Measurements from ENCODE around the gene CPLX4.
A peak's percentile ranks its signal among the peaks of the same experiment; 100 is the strongest.

Gene CPLX4

GRCh38 chr18:59278793-59279192, 39.7 kb downstream of the CPLX4 start:
- Histone ChIP-seq H3K79me2 (no peaks in the 10 kb centered on the region), H3K4me3 (ENCODE audit: low read depth, low read length) (no peak overlapping the region), H3K27ac (no peak overlapping the region), H3K9ac (no peak overlapping the region), H3K4me1 (no peaks in the 10 kb centered on the region), H2AFZ (no peak overlapping the region), H3K27me3 (ENCODE audit: control insufficient read depth, insufficient read depth, low read length) (peaks cover 4% of the 10 kb centered on the region), H3K4me2 (ENCODE audit: low read length) (no peak overlapping the region), H3K36me3 (ENCODE audit: control insufficient read depth, insufficient read depth, low read length) (no peaks in the 10 kb centered on the region), H3K9me3 (ENCODE audit: control insufficient read depth, low read length) (no peaks in the 10 kb centered on the region)
- no peak for TF ChIP-seq CTCF (IDR thresholded peaks at IDR 0.05)

- Histone ChIP-seq H3K4me1 (no peaks in the 10 kb centered on the region), H3K27me3 (ENCODE audit: control insufficient read depth, insufficient read depth, low read length) (peaks cover 14% of the 10 kb centered on the region), H3K4me3 (ENCODE audit: low read depth, low read length) (no peak overlapping the region), H3K79me2 (no peaks in the 10 kb centered on the region), H3K36me3 (ENCODE audit: control insufficient read depth, insufficient read depth, low read length) (no peaks in the 10 kb centered on the region), H3K9me3 (ENCODE audit: control insufficient read depth, low read length) (no peaks in the 10 kb centered on the region), H3K9ac (no peak overlapping the region), H3K27ac (no peak overlapping the region), H3K4me2 (ENCODE audit: low read length) (no peak overlapping the region), H2AFZ (no peak overlapping the region)
- no peak for TF ChIP-seq CTCF (IDR thresholded peaks at IDR 0.05)
Measured at GRCh38 chr18:59276047-59276446, 42.4 kb downstream of the CPLX4 start.

- no peak overlapping the region for H2AFZ ChIP-seq
- H3K27me3 ChIP-seq (ENCODE audit: control insufficient read depth, insufficient read depth, low read length): peaks cover 20% of the 10 kb centered on the region
- H3K27ac ChIP-seq: no peak overlapping the region
- H3K4me1 ChIP-seq: no peaks in the 10 kb centered on the region
- no peaks in the 10 kb centered on the region for H3K36me3 ChIP-seq (ENCODE audit: control insufficient read depth, insufficient read depth, low read length)
- no peaks in the 10 kb centered on the region for H3K79me2 ChIP-seq
- no peak overlapping the region for H3K9ac ChIP-seq
- TF ChIP-seq CTCF (IDR thresholded peaks at IDR 0.05): no peak
- no peak overlapping the region for H3K4me2 ChIP-seq (ENCODE audit: low read length)
- no peak overlapping the region for H3K4me3 ChIP-seq (ENCODE audit: low read depth, low read length)
- H3K9me3 ChIP-seq (ENCODE audit: control insufficient read depth, low read length): no peaks in the 10 kb centered on the region
Measured at GRCh38 chr18:59275406-59275949, 43.0 kb downstream of the CPLX4 start.

- H3K4me3 ChIP-seq (ENCODE audit: low read depth, low read length): no peak overlapping the region
- no peak overlapping the region for H2AFZ ChIP-seq
- no peak overlapping the region for H3K9ac ChIP-seq
- H3K36me3 ChIP-seq (ENCODE audit: control insufficient read depth, insufficient read depth, low read length): no peaks in the 10 kb centered on the region
- no peaks in the 10 kb centered on the region for H3K79me2 ChIP-seq
- no peak overlapping the region for H3K27ac ChIP-seq
- no peaks in the 10 kb centered on the region for H3K4me1 ChIP-seq
- H3K9me3 ChIP-seq (ENCODE audit: control insufficient read depth, low read length): no peaks in the 10 kb centered on the region
- no peak overlapping the region for H3K4me2 ChIP-seq (ENCODE audit: low read length)
- TF ChIP-seq CTCF (IDR thresholded peaks at IDR 0.05): no peak
- H3K27me3 ChIP-seq (ENCODE audit: control insufficient read depth, insufficient read depth, low read length): peaks cover 22% of the 10 kb centered on the region
Measured at GRCh38 chr18:59274533-59274928, 43.9 kb downstream of the CPLX4 start.

GRCh38 chr18:59273759-59274532, 44.5 kb downstream of the CPLX4 start:
- H3K27me3 ChIP-seq (ENCODE audit: control insufficient read depth, insufficient read depth, low read length): peaks cover 22% of the 10 kb centered on the region
- no peak for TF ChIP-seq CTCF (IDR thresholded peaks at IDR 0.05)

More at GRCh38 chr18:59273759-59274532, 44.5 kb downstream of the CPLX4 start:
- Histone ChIP-seq H3K27ac (no peak overlapping the region), H3K36me3 (ENCODE audit: control insufficient read depth, insufficient read depth, low read length) (no peaks in the 10 kb centered on the region), H3K9me3 (ENCODE audit: control insufficient read depth, low read length) (no peaks in the 10 kb centered on the region), H3K9ac (no peak overlapping the region), H3K4me2 (ENCODE audit: low read length) (peak overlapping the region; percentile 66), H3K4me1 (no peaks in the 10 kb centered on the region), H3K4me3 (ENCODE audit: low read depth, low read length) (no peak overlapping the region), H2AFZ (peak overlapping the region; percentile 15), H3K79me2 (no peaks in the 10 kb centered on the region)

All from parathyroid adenoma (tissue), 2 donors.